ENCODE results near the gene SLC38A11. TPM values are rescaled to one million over a fixed set of nuclear protein-coding genes. Genes with fewer than 3 reads are reported as not detected.
A peak's percentile ranks its signal among the peaks of the same experiment; 100 is the strongest.

Gene SLC38A11
- polyA plus RNA-seq, 1 donor (not counting 4 experiments of a cell fraction or from before 2014, with no cell fraction given) = not detected

DNA sequence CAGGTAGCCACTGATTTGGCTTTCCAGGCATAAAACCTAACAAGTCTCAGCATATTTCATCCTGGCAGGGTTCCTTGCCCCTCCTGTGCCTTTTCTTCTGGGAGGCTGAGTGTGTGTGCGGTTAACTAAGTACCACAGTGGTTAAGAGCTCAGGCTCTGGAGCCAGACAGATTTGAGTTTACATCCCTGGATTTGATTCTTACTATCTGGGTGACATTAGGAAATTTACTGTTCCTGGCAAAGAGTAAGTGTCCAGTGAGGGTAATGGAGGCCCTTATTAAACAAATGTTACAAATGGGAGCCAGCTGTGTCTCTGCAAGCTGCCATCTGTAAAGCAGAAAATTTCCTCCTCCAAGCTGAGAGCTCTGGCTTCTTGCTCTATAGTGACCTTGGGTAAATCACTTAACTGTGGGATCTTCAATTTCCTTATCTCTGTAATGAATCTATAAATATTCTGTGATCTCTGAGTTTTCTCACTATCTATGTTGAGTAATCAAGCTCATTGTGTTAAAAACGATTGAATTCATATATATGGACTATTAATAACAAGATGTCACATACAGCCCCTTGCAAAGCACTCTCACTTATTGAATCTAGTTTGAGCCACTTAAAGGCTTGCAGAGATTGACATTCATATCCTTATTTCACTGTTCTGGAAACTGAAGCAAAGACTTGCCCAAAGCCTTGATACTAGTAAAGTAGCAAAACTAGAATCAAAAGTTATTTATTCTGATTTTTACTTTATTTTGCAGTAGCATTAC, 107.2 kb downstream of the SLC38A11 start:
- no peaks in the 10 kb centered on the region for H3K79me2 ChIP-seq (ENCODE audit: control insufficient read depth, insufficient read depth, low read length)
- peaks cover 20% of the 10 kb centered on the region for H3K4me1 ChIP-seq (ENCODE audit: control insufficient read depth, extremely low read depth, insufficient read depth, low read length)
- FAIRE-seq (peak; percentile 99), DNase-seq (ENCODE audit: low read depth, low spot score) (peak; percentile 46)
- peak overlapping the region in 2 of 3 experiments; percentile 29 to 54 for H3K4me3 ChIP-seq (ENCODE audit: control insufficient read depth in 2 of 3, extremely low read depth in 1 of 3, insufficient read depth in 2 of 3, low read depth in 1 of 3, low read length in 3 of 3)
- H4K20me1 ChIP-seq (ENCODE audit: control insufficient read depth, extremely low read depth, insufficient read depth, low read length) = no peaks in the 10 kb centered on the region
- peak overlapping the region; percentile 48 for H3K9ac ChIP-seq (ENCODE audit: control insufficient read depth, extremely low read depth, insufficient read depth, low read length)
- H3K36me3 ChIP-seq (ENCODE audit: control insufficient read depth in 2 of 2, extremely low read depth in 1 of 2, insufficient read depth in 2 of 2, low read length in 2 of 2) = no peaks in the 10 kb centered on the region
- H3K9me1 ChIP-seq (ENCODE audit: control insufficient read depth, extremely low read depth, insufficient read depth, low read length) = no peaks in the 10 kb centered on the region
- H3K9me3 ChIP-seq (ENCODE audit: control insufficient read depth, low read depth, low read length) = no peaks in the 10 kb centered on the region
- no peaks in the 10 kb centered on the region for H3K27me3 ChIP-seq (ENCODE audit: control insufficient read depth, extremely low read depth, insufficient read depth, low read length)
- TF ChIP-seq EZH2 (IDR thresholded peaks at IDR 0.05; ENCODE audit: low read length) = no peak
- TF ChIP-seq CTCF (optimal IDR thresholded peaks at IDR 0.05 in 1 of 3, IDR thresholded peaks at IDR 0.05 in 1 of 3, conservative IDR thresholded peaks at IDR 0.05 in 1 of 3; ENCODE audit: extremely low read depth in 1 of 3, insufficient read depth in 2 of 3, low read length in 3 of 3) = no peak
- peak overlapping the region; percentile 56 for H2AFZ ChIP-seq (ENCODE audit: control insufficient read depth, low read length)
- dilution Hi-C loops (cut with MboI; ENCODE audit: extremely low pct_ligation_motif_present, low sequenced_read_pairs) = no loop called here
- peak overlapping the region; percentile 82 for H3K27ac ChIP-seq (ENCODE audit: control insufficient read depth, insufficient read depth, low read length)
- H3K4me2 ChIP-seq (ENCODE audit: control insufficient read depth, extremely low read depth, insufficient read depth, low read depth, low read length) = peak overlapping the region; percentile 80

- Histone ChIP-seq H3K9me3 (ENCODE audit: control insufficient read depth, low read depth, low read length) (no peaks in the 10 kb centered on the region), H3K9me1 (ENCODE audit: control insufficient read depth, extremely low read depth, insufficient read depth, low read length) (no peaks in the 10 kb centered on the region), H3K36me3 (ENCODE audit: control insufficient read depth in 2 of 2, extremely low read depth in 1 of 2, insufficient read depth in 2 of 2, low read length in 2 of 2) (no peaks in the 10 kb centered on the region), H3K4me3 (ENCODE audit: control insufficient read depth in 2 of 3, extremely low read depth in 1 of 3, insufficient read depth in 2 of 3, low read depth in 1 of 3, low read length in 3 of 3) (peak overlapping the region in 2 of 3 experiments; percentile 29 to 54), H3K9ac (ENCODE audit: control insufficient read depth, extremely low read depth, insufficient read depth, low read length) (peak overlapping the region; percentile 48), H3K27me3 (ENCODE audit: control insufficient read depth, extremely low read depth, insufficient read depth, low read length) (no peaks in the 10 kb centered on the region), H3K4me2 (ENCODE audit: control insufficient read depth, extremely low read depth, insufficient read depth, low read depth, low read length) (peak overlapping the region; percentile 80), H3K79me2 (ENCODE audit: control insufficient read depth, insufficient read depth, low read length) (no peaks in the 10 kb centered on the region), H3K27ac (ENCODE audit: control insufficient read depth, insufficient read depth, low read length) (peak overlapping the region; percentile 82), H4K20me1 (ENCODE audit: control insufficient read depth, extremely low read depth, insufficient read depth, low read length) (no peaks in the 10 kb centered on the region), H2AFZ (ENCODE audit: control insufficient read depth, low read length) (peak overlapping the region; percentile 24), H3K4me1 (ENCODE audit: control insufficient read depth, extremely low read depth, insufficient read depth, low read length) (peaks cover 29% of the 10 kb centered on the region)
- dilution Hi-C loops (cut with MboI; ENCODE audit: extremely low pct_ligation_motif_present, low sequenced_read_pairs) = no loop called here
- DNase-seq (ENCODE audit: low read depth, low spot score) (no peak), FAIRE-seq (peak; percentile 23)
- no peak for TF ChIP-seq CTCF (optimal IDR thresholded peaks at IDR 0.05 in 1 of 3, IDR thresholded peaks at IDR 0.05 in 1 of 3, conservative IDR thresholded peaks at IDR 0.05 in 1 of 3; ENCODE audit: extremely low read depth in 1 of 3, insufficient read depth in 2 of 3, low read length in 3 of 3)
- no peak for TF ChIP-seq EZH2 (IDR thresholded peaks at IDR 0.05; ENCODE audit: low read length)
These were observed 108.0 kb downstream of the SLC38A11 start for GRCh38 chr2:164847291-164847690.

All from keratinocyte (primary cell).